Loucy (cell line): ENCODE measurements around the gene TENT4A.

Source experiments
- EZH2phosphoT487 ChIP-seq: fragments of 200-600 bp; IDR thresholded peaks from 2 replicates; pipeline ENCODE4 v1.6.1; 2018; ENCODE audit warnings: antibody characterized with exemption, mild to moderate bottlenecking, moderate library complexity, borderline replicate concordance
- TF ChIP-seq, protein P1 (sequence below): fragments of 200-600 bp; sonication (generic); conservative IDR thresholded peaks from 2 replicates; pipeline ENCODE4 v1.5.1; 2014; ENCODE audit warnings: mild to moderate bottlenecking, antibody characterized with exemption, low read length

DNA sequence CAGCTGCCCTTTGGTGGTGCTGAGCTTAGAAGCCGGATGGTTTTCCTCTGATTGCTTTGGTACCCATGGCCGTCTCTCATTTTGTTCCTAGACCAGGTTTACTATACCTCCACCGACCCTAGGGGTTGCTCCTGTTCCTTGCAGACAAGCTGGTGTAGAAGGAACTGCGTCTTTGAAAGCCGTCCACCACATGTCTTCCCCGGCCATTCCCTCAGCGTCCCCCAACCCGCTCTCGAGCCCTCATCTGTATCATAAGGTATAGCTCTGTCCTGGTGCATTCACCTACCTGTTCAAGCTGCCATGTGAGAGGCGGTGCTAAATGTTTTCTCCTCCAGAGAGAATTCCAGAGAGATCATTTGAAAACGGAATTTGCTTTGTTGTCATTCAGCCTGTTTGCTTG is 39.5 kb downstream of the TENT4A start:
- TF ChIP-seq, protein P1, sequence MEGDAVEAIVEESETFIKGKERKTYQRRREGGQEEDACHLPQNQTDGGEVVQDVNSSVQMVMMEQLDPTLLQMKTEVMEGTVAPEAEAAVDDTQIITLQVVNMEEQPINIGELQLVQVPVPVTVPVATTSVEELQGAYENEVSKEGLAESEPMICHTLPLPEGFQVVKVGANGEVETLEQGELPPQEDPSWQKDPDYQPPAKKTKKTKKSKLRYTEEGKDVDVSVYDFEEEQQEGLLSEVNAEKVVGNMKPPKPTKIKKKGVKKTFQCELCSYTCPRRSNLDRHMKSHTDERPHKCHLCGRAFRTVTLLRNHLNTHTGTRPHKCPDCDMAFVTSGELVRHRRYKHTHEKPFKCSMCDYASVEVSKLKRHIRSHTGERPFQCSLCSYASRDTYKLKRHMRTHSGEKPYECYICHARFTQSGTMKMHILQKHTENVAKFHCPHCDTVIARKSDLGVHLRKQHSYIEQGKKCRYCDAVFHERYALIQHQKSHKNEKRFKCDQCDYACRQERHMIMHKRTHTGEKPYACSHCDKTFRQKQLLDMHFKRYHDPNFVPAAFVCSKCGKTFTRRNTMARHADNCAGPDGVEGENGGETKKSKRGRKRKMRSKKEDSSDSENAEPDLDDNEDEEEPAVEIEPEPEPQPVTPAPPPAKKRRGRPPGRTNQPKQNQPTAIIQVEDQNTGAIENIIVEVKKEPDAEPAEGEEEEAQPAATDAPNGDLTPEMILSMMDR, result no peak
- TF ChIP-seq EZH2phosphoT487, result no peak
